Measurements from ENCODE around the gene HES7.
"Not testable (repeated sequence)": the region's sequence is repeated elsewhere in the genome, so short reads cannot be mapped to it uniquely, and the experiment has no call there.

HES7 gene

DNA sequence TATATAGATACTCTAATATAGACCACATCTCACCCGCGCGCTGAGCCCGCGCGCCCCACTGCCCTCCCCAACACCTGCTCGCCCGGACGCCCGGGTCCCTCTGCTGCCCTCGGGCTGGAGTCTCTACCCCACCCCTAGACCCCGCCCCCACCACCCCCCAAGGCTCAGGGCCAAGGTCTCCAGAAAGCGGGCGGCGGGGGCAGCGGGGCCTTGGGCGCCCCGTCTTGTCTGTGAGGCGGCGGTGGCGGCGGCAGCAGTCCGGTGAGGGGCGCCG is 2.6 kb downstream of the HES7 start:
- DNase-seq: no peak

DNA sequence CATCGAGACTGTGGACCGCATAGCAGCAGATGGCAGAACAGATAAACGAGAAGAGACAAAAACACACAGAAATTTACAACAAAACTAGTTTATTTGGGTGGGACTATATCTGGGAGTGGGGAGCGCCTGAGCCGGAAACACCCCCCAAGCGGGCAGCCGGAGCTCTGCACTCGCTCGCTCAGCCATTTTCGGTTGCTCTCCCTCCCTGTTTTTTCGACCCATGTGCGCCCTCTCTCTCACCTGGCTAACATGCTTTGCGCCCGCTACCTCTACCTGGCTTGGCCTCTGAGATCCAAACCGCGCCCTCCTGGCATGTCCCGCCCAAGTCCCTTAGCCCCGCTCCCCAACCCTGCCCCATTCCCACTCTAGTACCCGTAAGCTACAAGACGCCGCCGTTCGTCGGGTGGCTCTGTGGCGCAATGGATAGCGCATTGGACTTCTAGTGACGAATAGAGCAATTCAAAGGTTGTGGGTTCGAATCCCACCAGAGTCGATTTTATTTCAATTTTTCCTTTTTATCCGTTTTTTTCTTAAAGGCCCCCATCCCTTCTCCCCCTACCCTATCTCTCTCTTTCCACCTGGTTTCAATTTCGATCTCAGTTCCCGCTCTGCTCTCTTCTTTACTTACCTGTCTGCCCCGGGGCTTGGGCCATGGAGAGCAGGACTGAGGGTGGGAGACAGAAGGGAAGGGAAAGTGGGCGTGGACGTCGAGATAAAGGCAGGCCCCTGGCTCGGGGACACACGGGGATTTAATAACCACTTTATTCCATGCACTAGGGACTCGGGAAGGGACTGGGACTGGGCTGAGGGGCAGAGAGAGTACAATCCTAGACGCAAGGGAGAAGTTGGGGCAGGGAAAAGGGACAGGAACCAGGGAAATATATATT is 3.1 kb downstream of the HES7 start:
- peak; percentile 43 for DNase-seq

DNA sequence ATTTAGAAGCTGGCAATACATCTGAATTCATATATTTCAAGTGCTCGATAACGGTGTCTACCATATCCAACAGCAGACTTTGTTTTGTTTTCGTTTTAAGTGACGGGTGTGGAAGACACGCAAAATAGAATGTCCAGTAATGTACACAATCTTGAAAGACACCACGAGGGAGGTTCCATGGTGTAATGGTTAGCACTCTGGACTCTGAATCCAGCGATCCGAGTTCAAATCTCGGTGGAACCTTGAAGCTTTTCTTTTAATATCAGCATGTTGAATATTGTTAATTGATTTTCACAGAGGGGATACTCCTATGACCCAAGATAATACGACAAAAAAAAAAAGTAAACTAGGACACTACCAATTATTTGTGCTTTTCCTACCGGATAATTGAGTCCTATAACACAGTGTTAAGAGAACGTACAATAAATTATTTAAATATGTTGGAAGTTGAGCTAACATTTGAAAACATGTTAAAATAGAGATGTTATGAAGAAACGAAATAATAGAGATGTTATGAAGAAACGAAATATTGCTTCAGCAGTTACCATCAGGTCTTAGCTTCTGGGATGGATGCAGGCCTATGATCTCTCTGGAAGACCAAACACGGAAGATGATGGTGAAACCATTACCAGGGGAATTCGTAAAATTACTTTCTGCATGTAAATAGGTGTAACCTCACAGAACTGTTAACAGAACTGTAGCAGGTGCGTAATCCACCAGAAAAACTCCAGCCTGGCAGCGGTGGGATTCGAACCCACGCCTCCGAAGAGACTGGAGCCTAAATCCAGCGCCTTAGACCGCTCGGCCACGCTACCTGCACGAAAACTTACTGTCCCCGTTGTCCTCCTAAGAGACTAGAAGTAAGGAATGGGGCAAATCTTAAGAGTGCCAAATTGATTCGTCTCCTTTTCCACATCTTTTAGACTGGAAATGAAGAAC is 4.1 kb downstream of the HES7 start:
- peak; percentile 77 for DNase-seq

DNA sequence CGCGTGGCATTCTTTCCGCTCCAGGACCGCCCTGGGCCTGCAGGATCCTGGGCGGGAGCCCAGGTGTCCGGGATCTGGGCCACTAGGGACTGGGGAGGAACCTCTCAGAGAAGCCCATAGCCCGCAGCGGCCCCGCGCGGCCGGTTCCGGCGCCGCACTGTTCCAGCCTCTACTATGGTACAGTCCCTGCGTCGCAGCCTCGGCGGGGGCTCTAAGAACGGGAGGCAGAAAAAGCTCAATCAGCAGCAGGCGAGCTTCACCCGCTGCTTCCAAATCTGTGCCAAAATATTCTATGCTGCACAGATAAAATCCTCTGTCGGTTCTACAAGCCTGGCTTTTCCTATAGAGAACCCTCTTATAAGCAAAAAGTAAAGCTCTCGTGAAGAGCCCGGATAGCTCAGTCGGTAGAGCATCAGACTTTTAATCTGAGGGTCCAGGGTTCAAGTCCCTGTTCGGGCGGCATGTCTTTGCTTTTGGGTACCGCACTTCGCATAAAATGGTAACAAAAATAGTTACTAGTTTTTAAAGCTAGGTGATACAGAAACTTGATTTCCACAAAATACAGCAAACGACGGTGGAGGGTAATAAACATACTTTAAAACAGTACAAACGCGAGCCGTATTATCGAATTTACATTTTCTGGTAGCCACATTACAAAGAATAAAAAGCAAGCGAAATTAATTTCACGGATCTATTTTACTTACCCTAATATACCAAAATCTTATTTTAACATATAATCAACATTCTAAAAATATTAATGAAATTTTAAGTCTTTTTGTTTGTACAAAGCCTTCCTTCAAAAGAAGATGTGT is 4.9 kb downstream of the HES7 start:
- peak; percentile 79 for DNase-seq

DNA sequence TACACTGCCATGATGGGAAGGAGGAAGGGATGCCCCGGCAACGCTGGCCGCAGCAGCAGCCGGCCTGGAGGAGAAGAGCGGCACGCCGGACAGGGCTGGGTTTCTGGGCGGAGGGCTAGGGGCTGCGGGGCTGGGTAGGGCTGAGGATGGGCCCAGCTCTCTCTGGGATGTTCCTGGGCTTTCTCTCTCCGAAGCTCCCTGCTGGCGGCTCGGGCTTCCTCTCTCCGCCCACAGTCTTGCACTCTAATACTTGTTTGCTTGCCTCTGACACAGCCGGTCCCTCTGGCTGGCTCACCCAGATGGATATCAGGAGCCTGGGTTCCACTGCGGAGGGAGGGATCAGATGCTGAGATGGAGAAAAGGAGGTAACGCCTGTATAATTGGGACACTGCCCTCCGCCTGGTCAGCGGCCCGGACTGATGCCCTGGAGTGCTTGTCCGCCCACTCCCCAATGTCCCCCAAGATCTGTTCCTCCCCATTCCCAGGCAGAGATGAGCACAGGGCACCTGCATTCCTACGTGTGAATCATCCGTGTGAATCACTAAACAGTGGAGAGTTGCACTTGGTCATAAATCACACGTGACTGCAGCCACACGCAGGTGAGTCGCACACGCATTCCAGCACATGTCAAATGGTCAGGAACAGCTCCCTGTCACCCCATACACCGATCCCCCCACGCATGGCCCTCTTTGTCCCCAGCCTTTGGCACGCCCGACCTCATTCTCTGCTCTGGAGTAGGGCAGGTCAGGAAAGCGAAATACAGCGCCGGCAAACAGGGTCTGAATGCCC is 5.7 kb downstream of the HES7 start, which contains the start of gene ALOXE3:
ALOXE3 (minus strand) TSS at position 535 of the 789 bp plus-strand sequence; CDS start at position 11, 524 bp downstream.
- DNase-seq: no peak

DNA sequence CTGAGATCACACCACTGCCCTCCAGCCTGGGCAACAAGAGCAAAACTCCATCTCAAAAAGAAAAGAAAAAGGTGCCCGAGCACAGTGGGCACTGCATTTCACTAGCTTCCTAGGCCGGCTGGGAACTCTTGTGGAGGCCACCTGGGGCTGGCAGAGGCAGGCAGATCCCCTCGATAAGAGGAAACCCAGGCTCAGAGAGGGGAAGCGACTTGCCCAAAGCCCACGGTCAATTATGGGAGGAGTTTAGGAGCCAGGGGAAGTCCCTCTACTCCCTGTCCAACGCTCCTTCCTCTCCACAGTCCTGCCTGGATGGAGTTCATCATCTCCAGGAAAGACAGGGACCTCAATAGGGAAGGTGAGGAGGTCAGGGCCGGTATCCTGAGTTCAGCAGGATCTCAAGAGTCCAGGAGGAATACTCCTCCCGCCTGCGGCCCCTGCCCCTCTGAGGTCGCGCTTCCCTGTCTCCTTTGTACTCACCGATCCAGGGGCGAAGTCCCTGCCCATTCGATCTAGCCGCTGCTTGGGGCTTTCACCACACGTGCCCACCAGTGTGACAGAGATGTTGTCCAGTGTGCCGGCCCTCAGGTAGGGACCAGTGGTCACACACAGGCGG is 6.4 kb downstream of the HES7 start:
- DNase-seq: no peak

DNA sequence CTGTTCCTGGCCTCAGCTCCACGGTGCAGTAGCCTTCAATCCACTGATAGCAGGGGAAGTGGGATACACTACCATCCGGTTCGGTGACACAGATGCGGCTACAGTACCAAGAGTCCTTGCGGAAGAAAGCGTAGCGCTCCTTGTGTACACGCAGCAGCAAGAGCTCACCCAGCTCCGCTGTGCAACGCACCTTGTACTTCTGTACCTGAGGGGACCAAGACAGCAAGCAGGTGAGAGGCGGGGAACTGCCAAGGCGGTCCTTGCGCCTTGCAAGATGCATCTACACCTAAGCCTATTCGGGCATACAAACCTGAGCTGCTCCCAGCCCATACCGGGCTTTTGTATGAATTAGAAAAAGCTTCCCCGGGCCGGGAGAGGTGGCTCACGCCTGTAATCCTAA is 7.1 kb downstream of the HES7 start:
- DNase-seq: no peak

DNA sequence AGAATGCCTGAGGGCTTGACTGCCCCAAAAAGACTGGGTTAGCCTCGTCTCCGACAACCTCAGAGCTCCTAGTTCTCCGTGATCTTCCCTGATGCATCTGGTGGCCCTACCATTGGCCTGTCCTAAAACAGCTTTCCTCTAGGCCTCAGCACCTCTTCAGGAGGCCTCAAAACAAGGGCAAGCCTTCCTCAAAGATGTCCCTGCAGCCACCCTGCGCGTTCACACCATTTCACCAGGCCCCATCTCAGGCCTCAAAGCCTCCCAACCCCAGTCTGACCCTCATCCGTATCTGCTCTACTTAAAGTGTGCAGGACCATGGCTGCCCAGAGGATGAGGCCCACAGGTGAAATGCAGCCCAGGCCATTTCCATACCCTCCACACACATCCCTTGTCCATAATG is 13.0 kb downstream of the HES7 start:
- DNase-seq: no peak

DNA sequence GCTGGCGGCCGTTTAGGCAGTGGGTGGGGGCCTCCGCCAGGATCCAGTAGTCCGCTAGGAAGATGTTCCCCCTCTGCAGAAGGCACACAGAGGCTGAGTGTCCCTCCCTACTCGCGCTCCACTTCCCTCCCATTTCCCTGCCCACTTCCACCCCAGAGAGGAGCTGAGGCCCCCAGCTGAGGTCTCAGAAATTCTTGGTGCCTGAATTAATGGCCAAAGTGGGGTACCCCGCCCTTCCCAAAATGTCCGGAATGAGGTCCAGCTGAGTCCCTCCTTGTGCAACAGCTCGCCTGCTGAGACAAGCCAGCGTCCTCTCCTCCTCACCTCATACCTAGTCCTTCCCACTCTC is 13.5 kb downstream of the HES7 start:
- no peak for DNase-seq

DNA sequence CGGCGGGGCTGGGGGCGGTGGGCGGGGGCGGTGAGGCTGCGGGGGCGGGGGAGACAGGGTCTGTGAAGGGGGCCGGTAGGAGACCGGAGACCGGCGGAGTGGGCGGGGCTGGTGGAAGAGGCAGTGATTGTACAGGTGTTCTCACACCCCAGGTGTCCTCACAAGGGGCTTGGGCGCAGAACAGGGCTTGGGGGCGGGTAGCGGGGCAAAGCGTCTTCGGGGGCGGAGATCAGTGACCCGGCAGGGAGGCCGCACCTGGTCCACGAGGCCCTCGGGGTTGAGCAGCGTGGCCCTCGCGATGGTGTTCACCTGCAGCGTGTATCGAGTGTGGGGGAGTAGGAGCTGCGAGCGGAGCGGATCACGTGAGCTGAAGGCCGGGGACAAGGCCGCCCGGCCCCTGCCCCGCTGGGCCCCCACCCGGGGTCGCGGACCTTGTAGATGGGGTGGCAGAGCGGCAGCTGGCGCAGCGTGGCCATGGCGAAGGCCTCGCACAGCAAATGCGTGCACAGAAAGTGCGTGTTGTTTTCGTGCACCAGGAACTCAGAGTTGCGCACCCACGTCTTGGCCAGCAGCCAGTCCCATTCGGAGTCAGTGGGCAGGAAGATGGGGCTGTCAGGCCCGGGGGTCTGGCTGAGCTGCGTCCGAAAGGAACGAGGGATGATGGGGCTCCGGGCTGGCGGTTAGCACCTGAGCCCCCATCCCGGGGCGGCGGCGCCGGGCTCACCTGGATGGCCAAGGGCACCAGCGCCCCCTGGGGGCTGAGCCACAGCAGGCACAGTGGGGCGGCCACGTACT is 14.0 kb downstream of the HES7 start:
- DNase-seq: peak; percentile 80

DNA sequence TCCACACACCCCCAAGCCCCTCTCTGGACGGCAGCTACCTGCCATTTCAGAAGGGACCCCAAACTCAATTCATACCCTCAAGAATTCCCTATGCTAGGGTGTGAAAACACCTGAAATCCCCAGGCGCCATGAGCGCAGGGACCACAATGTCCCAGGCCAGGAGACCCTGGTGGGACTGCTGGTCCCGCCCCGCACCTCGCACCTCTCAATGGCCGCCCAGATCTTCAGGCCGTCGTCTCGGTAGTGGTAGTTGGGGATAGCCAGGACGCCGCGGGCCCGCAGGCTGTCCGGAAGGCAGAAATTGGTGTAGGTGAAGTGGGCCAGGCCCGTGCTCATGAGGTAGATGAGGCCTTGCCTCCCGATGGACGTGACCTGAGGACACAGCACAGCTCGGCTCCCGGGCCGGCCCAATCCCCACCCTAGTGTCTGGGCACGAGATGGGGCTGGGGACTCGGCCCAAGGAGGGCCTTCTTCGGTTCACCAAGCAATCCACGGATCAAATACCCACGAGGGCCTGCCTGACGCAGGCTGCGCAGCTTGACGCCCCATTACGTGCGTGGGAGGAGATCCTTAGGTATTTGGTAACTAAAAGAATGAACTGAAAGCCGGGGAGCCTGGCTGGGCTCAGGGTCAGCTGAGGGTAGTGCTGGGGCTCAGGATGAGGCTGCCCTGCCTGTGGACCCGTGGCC is 14.8 kb downstream of the HES7 start:
- DNase-seq: no peak

DNA sequence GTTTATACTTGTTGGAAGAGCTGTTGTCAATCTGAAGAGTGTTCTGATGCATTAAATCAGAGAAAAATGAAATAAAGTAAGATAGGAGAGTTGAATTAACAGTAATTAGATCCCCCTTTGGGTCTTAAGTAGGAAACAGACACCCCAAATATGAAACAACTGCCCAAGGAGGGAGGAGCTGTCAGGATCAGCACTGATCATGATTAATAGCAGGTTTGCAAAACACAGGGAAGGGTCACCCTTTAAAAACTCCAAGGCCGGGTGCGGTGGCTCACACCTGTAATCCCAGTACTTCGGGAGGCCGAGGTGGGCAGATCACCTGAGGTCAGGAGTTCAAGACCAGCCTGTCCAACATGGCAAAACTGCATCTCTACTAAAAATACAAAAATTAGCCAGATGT is 16.9 kb downstream of the HES7 start:
- DNase-seq: not testable (repeated sequence)

DNA sequence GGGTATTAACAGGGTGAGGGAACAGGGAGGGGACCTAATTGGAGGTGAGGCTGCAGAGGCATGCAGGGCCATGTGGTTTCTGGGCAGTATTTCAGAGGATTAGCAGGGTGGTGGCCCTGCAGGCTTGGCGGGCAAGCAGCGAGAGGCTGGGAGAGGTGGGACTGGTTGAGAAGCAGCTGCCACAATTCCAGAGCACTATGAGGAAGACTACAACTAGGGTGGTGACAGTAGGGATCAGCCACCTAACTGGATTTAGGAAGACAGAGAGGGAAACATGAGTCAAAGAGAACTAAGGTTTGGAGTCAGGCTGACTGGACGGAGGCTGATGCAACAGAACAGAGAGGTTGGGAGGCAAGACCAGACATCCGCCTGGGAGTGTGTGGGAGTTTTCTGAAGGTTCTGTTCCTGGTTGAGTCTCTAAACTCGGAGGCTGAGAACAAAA is 17.9 kb downstream of the HES7 start:
- no peak for DNase-seq

DNA sequence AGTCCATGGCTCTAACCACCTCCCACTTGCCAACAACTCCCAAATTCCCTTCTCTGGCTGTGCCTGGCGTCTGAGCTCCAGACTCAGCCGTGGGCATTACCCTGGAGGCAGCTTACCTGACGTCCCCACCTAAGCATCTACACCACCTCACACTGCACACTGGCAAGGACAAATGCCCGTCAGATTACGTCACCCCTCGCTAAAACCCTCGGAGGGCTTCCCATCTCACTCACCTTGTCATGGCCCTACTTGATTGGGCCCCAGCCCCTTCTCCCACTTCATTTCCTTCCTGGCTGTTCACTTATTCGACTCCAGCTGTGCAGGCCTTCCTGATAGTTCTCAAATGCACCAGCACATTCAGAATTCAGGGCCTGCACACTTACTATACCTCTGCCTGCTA is 19.0 kb downstream of the HES7 start:
- no peak for DNase-seq

DNA sequence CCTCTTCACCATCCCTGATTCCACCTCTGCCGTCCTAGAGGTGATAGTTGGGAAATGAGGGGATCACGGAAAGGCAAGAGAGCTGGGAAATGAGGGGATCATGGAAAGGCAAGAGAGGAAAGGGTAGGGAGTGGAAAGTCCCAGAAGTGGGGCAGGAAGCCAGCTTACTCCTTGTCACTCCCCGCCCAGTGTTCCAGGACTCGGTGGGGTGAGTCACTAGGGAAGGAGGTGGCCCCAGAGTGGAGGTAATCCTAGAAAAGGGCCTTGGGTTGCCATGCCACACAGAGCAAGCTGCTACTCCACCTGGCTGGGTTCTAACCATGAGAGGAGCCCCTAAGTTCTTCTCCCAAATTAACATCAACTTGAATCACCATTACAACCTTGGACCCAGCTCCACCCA is 20.4 kb downstream of the HES7 start:
- no peak for DNase-seq

DNA sequence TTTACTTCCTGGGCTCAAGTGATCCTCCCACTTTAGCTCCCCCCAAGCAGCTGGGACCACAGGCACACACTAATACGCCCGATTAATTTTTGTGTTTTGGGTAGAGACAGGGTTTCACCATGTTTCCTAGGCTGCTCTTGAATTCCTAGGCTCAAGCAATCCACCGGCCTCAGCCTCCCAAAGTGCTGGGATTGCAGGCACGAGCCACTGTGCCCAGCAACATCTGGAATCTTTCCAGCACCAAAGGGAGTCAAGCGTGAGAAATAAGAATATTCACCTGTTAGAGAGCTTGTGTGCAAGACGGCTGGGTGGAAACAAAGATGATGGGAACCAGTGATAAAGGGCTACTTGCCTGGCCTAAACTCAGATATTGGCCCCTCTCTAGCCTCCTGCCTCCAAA is 22.2 kb downstream of the HES7 start:
- DNase-seq: no peak

DNA sequence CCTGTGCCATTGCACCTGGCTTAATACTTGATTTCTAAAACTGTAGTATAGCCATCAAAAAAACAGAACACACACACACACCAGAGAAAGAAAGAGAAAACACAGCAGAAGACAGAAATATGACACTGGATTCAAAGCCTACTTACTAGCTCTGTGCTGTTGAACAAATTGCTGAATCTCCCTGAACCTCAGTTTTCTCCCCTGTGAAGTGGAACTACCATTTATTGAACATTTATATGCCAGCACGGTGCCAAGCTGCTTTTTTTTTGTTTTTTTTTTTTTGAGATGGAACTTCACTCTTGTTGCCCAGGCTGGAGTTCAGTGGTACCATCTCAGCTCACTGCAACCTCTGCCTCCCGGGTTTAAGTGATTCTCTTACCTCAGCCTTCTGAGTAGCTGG is 23.1 kb downstream of the HES7 start:
- no peak for DNase-seq

DNA sequence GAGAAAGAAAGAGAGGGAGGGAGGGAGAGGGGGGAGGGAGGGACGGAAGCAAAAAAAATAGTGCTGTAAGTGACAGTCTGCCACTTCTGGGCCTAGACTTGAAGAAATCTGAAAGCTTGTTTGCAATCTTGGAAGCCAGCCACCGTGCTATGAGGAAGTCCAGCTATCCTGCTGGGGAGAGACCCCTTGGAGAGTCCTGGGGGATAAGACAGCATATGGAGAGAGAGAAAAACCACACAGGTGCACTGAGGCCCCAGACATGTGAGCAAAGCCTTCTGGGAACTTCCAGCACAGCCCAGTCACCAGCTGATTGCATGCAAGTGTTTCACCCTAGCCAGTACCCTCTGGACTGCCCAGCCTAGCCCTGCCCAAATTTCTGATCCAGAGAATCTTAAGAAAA is 23.8 kb downstream of the HES7 start:
- DNase-seq: no peak

DNA sequence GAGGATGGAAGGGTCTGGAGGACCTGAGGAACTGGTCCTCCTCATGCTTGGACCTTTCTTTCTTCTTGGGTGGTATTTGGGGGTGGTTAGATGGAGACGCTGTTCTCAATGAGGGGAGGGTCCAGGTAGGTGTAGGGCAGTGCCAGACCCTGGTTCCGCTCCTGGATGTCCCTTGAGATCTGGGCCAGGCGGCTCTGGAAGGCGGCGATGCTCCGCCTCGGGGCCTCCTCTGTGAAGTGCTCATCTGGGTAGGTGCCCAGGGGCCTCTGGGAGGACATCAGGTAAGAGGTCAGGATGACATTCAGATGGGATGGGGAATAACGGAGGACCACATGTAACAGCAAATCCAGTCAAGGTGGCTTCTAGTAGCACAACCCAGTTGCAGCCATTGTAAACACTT is 27.4 kb downstream of the HES7 start:
- no peak for DNase-seq

DNA sequence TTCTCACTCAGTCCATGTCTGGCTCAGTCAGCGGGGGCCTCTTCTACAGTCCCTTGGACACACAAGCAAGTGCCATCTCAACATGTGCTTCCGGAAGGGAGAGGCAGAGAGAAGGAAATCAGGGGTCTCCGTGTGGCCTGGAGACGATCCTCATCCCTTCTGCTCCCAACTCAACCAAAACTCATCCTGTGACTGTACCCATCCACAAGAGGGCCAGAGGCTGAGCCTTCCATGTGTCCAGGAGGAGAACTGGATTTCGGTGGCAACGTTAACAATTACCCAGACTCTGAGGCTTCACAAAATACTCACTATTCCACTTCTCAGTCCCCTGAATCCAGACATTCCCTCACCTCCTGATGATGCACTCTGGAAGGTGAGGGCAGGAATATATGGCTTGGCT is 28.5 kb downstream of the HES7 start:
- no peak for DNase-seq

Measured in activated gamma-delta T cell treated with Interleukin-2 at 50 U/mL for 16 hours (primary cell).